Measurements from ENCODE around the gene AIRE.

Gene AIRE

DNA sequence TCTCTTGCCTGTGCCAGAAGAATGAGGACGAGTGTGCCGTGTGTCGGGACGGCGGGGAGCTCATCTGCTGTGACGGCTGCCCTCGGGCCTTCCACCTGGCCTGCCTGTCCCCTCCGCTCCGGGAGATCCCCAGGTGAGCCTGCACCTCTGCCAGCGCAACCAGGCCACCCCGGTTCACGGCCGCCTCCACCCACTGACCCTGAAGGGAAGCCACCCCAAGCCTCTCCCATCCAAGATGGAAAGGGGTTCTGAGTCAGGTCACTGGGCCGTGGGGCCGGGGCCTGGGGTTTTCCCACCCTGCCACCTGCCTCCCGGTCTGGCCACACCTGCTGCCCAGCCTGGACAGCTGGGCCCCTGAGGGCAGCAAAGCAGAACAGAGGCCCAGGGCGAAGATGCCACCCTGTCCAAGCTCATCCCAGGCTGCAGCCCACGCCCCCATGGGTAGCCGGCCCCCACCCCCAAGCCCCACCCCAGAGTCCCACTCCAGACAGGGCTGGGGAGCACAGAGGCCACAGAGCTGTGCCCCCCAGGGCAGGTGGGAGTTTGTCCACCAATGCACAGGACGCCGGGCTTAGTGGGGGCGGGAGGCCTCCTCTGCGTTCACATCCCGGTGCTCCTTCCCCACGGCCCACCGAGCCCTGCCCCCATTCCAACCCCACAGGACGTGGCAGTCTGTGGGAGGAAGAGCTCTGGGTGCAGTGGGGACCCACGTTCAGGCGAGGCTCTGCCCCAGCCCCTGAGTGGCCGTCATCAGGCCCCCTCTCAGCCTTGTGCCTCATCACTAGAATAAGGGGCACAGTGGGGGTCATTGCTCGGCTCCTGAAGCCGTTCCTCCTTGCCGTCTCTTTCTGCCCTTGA is 5.6 kb downstream of the AIRE start:
- Histone ChIP-seq H3K36me3 (ENCODE audit: insufficient read depth, low read length) (no peaks in the 10 kb centered on the region), H2AFZ (ENCODE audit: low read depth, low read length) (no peak overlapping the region), H3K4me1 (ENCODE audit: insufficient read depth, low read length) (peaks cover 15% of the 10 kb centered on the region), H3K4me3 (ENCODE audit: low read length) (no peak overlapping the region), H3K27me3 (ENCODE audit: insufficient read depth, low read length) (peaks cover 47% of the 10 kb centered on the region), H3K9me3 (ENCODE audit: low read length) (no peaks in the 10 kb centered on the region)

DNA sequence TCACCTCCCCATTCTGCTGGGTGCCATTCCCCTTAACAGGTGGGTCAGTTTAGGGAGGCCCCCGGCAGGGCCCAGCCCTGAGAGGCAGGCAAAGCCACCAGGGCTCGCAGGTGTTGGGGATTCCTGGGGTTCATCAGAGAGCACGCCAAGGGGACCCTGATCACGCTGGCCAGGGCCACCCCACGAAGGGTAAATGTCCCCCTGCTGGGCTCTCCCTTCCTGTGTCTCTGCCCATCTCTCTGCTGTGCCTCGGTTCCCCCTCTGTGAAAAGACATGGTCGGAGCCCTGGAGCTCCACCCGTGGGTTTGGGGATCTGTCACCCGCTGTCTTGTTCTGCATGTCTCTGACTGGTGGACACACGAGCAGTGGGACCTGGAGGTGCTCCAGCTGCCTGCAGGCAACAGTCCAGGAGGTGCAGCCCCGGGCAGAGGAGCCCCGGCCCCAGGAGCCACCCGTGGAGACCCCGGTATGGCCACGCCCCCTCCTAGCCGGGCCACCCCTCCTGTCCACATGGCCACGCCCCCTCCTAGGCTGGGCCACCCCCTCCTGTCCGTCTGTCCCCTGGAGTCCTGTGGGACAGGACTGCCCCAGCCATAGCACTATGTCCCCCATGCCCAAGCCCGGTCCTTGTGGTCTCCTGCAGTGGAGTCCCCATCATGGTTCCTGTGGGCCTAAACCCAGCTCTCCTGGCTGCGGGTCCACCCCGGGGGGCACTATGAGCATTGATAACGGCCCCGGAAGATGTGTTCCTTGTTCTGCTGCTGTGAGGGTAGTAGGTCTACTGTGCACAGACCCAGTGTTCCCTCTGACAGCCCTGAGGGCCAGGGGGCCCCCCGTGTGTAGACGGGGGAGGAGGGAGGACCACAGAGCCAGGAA is 6.5 kb downstream of the AIRE start:
- peaks cover 15% of the 10 kb centered on the region for H3K4me1 ChIP-seq (ENCODE audit: insufficient read depth, low read length)
- no peak overlapping the region for H2AFZ ChIP-seq (ENCODE audit: low read depth, low read length)
- H3K36me3 ChIP-seq (ENCODE audit: insufficient read depth, low read length) = no peaks in the 10 kb centered on the region
- H3K4me3 ChIP-seq (ENCODE audit: low read length) = no peak overlapping the region
- H3K27me3 ChIP-seq (ENCODE audit: insufficient read depth, low read length) = peaks cover 39% of the 10 kb centered on the region
- no peaks in the 10 kb centered on the region for H3K9me3 ChIP-seq (ENCODE audit: low read length)

DNA sequence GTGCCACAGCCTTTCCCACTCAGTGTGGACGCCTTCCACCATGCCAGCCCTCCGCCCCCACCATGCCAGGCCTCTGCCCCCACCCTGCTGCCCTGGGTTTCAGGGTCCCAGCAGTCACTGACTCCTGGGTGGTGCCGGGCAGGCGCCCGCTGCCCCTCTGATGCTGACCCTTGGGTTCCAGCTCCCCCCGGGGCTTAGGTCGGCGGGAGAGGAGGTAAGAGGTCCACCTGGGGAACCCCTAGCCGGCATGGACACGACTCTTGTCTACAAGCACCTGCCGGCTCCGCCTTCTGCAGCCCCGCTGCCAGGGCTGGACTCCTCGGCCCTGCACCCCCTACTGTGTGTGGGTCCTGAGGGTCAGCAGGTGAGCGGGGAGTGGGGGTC is 7.1 kb downstream of the AIRE start:
- H3K9me3 ChIP-seq (ENCODE audit: low read length) = no peaks in the 10 kb centered on the region
- no peak overlapping the region for H3K4me3 ChIP-seq (ENCODE audit: low read length)
- no peaks in the 10 kb centered on the region for H3K36me3 ChIP-seq (ENCODE audit: insufficient read depth, low read length)
- H3K27me3 ChIP-seq (ENCODE audit: insufficient read depth, low read length) = peaks cover 33% of the 10 kb centered on the region
- no peak overlapping the region for H2AFZ ChIP-seq (ENCODE audit: low read depth, low read length)
- H3K4me1 ChIP-seq (ENCODE audit: insufficient read depth, low read length) = peaks cover 15% of the 10 kb centered on the region

DNA sequence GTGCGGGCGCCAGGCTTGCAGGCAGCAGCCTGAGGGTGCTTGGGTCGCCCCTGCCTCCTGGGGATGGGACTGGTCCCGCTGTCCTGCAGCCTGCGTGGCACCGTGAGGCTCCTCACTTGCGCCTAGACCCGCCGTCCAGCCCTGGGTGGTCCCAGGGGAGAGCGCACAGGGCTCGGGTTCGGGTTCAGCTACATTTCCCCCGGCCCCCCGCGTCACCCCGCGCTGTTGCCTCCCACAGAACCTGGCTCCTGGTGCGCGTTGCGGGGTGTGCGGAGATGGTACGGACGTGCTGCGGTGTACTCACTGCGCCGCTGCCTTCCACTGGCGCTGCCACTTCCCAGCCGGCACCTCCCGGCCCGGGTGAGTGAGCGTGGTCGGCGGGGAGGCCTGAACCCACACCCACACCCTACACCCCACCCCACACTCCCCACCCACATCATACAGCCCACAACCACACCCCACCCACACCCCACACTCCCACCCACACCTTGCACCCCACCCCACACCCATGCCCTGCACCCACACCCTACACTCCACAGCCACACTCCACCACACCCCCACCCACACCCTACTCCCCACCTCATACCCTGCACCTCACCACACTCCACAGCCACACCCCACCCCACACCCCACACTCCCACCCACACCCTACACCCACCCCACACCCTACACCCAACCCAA is 8.0 kb downstream of the AIRE start:
- no peak overlapping the region for H2AFZ ChIP-seq (ENCODE audit: low read depth, low read length)
- no peaks in the 10 kb centered on the region for H3K9me3 ChIP-seq (ENCODE audit: low read length)
- peaks cover 15% of the 10 kb centered on the region for H3K4me1 ChIP-seq (ENCODE audit: insufficient read depth, low read length)
- H3K27me3 ChIP-seq (ENCODE audit: insufficient read depth, low read length) = peaks cover 25% of the 10 kb centered on the region
- no peak overlapping the region for H3K4me3 ChIP-seq (ENCODE audit: low read length)
- no peaks in the 10 kb centered on the region for H3K36me3 ChIP-seq (ENCODE audit: insufficient read depth, low read length)

DNA sequence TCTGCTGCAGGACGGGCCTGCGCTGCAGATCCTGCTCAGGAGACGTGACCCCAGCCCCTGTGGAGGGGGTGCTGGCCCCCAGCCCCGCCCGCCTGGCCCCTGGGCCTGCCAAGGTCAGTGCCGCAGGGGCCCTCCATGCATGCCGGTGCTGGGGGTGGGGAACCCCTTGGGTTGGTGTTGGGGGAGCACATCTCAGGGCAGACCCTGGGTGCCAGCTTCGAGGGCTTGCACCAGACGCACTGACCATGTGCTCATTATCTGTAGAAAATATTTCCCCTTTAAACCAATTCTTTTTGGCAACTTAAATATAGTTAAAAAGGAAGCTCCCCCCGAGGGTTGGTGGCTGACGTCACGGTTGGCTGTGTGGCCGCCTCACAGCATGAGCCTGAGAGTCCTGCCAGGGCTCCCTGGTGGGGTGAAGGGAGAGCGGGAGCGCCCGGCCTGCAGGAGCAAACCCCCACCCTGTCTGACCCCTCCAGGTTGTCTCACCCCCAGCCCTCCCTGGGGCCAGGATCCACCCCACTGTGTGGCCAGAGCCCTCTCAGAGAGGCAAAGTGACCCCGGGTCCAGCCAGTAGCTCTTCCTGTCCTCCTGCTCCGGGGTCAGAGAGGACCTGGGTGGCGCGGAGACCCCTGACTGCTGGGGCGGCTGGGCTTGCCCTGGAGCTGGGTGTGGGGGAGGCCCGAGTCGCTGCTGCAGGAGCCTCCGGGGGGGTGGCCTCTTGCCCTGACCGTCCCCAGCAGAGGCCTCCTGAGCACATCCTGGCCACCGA is 8.9 kb downstream of the AIRE start:
- H3K9me3 ChIP-seq (ENCODE audit: low read length) = no peaks in the 10 kb centered on the region
- peaks cover 20% of the 10 kb centered on the region for H3K4me1 ChIP-seq (ENCODE audit: insufficient read depth, low read length)
- H3K27me3 ChIP-seq (ENCODE audit: insufficient read depth, low read length) = peaks cover 17% of the 10 kb centered on the region
- no peak overlapping the region for H3K4me3 ChIP-seq (ENCODE audit: low read length)
- H3K36me3 ChIP-seq (ENCODE audit: insufficient read depth, low read length) = no peaks in the 10 kb centered on the region
- H2AFZ ChIP-seq (ENCODE audit: low read depth, low read length) = no peak overlapping the region

DNA sequence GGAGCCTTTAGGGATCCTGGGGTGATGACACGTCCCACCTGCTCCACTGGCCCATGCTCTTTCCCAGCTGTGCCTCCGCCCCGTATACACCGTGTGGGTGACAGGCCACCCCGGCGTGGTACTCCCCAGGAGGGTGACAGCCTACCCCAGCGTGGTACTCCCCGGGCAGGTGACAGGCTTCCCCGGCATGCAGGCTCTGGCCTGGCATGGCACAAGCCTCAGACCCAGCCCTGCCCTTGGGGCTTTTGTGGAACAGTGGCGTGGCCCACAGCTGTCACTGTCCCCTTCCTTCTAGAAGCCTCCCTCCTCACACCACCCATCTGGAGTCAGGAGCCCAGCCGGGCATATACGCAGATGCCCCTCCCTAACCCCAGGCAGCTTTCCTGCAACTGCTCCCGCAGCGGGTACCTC is 9.5 kb downstream of the AIRE start:
- H3K4me1 ChIP-seq (ENCODE audit: insufficient read depth, low read length) = peaks cover 20% of the 10 kb centered on the region
- no peaks in the 10 kb centered on the region for H3K9me3 ChIP-seq (ENCODE audit: low read length)
- H3K36me3 ChIP-seq (ENCODE audit: insufficient read depth, low read length) = no peaks in the 10 kb centered on the region

DNA sequence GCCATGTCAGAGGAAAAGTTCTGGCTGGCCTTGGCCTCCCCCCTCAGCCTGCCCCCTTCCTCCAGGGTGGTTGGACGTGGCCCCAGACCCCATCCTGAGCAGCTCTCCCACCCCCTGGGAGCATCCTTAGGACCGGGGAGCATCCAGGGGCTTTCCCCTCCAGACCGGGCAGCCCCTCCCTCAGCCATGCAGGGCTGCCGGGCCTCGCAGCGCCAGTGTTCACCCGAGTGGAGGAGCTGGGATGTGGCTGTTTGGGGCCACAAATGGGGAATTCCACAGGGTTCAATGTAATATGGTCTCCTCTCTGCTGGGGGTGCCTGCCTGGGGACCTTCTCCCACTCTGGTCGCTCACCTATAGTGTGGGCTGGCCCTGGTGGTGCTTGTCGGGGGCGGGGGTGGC is 10.0 kb downstream of the AIRE start:
- H2AFZ ChIP-seq (ENCODE audit: low read depth, low read length) = no peak overlapping the region
- no peaks in the 10 kb centered on the region for H3K9me3 ChIP-seq (ENCODE audit: low read length)
- H3K4me3 ChIP-seq (ENCODE audit: low read length) = no peak overlapping the region
- H3K27me3 ChIP-seq (ENCODE audit: insufficient read depth, low read length) = peaks cover 11% of the 10 kb centered on the region
- peaks cover 21% of the 10 kb centered on the region for H3K4me1 ChIP-seq (ENCODE audit: insufficient read depth, low read length)
- H3K36me3 ChIP-seq (ENCODE audit: insufficient read depth, low read length) = no peaks in the 10 kb centered on the region

More for the DNA sequence above, 9.5 kb downstream of the AIRE start:
- Histone ChIP-seq H2AFZ (ENCODE audit: low read depth, low read length) (no peak overlapping the region), H3K27me3 (ENCODE audit: insufficient read depth, low read length) (peaks cover 16% of the 10 kb centered on the region), H3K4me3 (ENCODE audit: low read length) (no peak overlapping the region)

DNA sequence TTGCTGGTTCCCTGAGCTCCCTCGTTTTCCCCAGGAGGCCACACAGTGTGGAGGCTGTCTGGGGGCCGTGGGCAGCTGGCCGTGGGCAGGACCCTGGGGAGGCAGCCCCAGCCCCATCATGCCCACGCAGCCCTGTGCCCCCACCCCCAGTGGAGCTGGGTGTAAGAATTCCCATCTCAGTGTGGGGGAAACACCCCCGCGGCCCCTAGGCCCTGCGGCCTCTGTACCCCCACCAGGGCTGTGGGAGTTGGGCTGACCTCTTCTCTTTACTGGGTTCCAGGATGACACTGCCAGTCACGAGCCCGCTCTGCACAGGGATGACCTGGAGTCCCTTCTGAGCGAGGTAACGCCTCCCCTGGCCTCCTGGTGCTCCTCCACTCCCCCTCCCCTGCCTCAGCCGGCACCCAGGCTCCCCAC is 10.4 kb downstream of the AIRE start:
- Histone ChIP-seq H3K27me3 (ENCODE audit: insufficient read depth, low read length) (peaks cover 6% of the 10 kb centered on the region), H3K36me3 (ENCODE audit: insufficient read depth, low read length) (no peaks in the 10 kb centered on the region), H2AFZ (ENCODE audit: low read depth, low read length) (no peak overlapping the region), H3K9me3 (ENCODE audit: low read length) (no peaks in the 10 kb centered on the region), H3K4me3 (ENCODE audit: low read length) (no peak overlapping the region), H3K4me1 (ENCODE audit: insufficient read depth, low read length) (peaks cover 26% of the 10 kb centered on the region)

DNA sequence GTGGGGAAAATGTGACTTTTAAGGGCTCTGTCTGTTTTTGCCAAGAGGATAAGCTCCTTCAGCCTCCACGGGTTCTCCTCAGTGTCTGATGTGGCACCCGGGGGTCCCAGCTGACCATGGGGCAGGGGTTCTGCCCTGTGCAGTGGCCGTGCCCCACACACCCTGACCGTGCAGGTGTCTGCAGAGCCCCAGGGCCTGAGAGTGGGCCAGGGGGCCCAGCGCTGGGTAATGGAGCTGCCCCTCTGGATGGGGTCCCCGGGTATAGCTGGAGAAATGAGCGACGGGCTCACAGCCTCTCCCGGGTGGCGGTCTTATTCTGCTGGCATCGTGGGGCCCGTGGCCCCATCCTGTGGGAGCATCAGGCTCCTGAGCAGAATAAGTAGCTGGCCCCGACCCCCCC is 11.2 kb downstream of the AIRE start:
- Histone ChIP-seq H3K27me3 (ENCODE audit: insufficient read depth, low read length) (peaks cover 5% of the 10 kb centered on the region), H3K9me3 (ENCODE audit: low read length) (no peaks in the 10 kb centered on the region), H2AFZ (ENCODE audit: low read depth, low read length) (no peak overlapping the region), H3K4me3 (ENCODE audit: low read length) (no peak overlapping the region), H3K4me1 (ENCODE audit: insufficient read depth, low read length) (peaks cover 30% of the 10 kb centered on the region), H3K36me3 (ENCODE audit: insufficient read depth, low read length) (no peaks in the 10 kb centered on the region)

DNA sequence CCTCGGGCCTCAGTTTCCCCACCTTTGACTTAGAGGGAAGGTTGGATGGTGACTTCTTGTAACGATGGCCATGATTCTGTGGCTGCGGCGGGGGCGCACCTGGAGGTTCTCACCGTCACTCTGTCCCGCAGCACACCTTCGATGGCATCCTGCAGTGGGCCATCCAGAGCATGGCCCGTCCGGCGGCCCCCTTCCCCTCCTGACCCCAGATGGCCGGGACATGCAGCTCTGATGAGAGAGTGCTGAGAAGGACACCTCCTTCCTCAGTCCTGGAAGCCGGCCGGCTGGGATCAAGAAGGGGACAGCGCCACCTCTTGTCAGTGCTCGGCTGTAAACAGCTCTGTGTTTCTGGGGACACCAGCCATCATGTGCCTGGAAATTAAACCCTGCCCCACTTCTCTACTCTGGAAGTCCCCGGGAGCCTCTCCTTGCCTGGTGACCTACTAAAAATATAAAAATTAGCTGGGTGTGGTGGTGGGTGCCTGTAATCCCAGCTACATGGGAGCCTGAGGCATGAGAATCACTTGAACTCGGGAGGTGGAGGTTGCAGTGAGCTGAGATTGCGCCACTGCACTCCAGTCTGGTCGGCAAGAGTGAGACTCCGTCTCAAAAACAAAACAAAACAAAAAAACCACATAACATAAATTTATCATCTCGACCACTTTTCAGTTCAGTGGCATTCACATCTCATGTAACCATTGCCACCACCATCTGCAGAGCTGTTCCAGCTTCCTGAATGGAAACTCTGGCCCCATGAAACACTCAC is 12.0 kb downstream of the AIRE start:
- no peaks in the 10 kb centered on the region for H3K9me3 ChIP-seq (ENCODE audit: low read length)
- no peak overlapping the region for H3K4me3 ChIP-seq (ENCODE audit: low read length)
- no peak overlapping the region for H2AFZ ChIP-seq (ENCODE audit: low read depth, low read length)
- H3K4me1 ChIP-seq (ENCODE audit: insufficient read depth, low read length) = peaks cover 30% of the 10 kb centered on the region
- H3K36me3 ChIP-seq (ENCODE audit: insufficient read depth, low read length) = no peaks in the 10 kb centered on the region
- peaks cover 5% of the 10 kb centered on the region for H3K27me3 ChIP-seq (ENCODE audit: insufficient read depth, low read length)

DNA sequence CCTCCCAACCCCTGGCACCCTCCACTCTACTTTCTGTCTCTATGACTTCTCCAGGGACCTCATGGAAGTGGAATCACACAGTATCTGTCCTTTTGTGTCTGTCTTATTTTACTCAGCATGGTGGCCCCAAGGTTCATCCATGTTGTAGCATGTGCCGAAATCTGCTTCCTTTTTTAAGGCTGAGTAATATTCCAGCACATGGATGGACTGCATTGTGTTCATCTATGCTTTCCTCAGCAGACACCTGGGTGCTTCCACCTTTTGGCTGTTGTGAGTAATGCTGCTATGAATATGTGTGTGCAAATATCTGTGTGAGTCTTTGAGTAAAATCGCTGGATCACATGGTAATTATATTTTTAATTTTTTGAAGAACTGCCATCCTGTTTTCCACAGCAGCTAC is 12.6 kb downstream of the AIRE start:
- Histone ChIP-seq H3K4me3 (ENCODE audit: low read length) (no peak overlapping the region), H3K4me1 (ENCODE audit: insufficient read depth, low read length) (peaks cover 30% of the 10 kb centered on the region), H3K9me3 (ENCODE audit: low read length) (no peaks in the 10 kb centered on the region), H3K36me3 (ENCODE audit: insufficient read depth, low read length) (no peaks in the 10 kb centered on the region), H3K27me3 (ENCODE audit: insufficient read depth, low read length) (peaks cover 5% of the 10 kb centered on the region), H2AFZ (ENCODE audit: low read depth, low read length) (no peak overlapping the region)

DNA sequence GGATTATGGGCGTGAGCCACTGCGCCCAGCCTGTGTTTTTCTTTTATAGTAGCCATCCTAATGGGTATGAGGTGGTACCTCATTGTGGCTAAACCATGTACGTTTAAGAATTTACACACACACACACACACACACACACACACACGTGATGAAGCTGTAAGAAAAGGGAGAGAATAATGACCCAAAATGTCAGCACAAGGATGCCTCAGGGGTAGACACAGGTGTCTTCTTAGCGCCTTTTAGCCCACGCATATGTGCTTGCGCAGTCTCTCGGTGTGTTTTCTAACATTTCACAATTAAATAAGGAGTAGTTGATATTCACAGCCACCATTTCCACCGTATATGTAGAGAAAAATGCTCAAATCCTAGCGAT is 13.4 kb downstream of the AIRE start:
- peak overlapping the region; percentile 63 for H3K4me3 ChIP-seq (ENCODE audit: low read length)
- peaks cover 5% of the 10 kb centered on the region for H3K27me3 ChIP-seq (ENCODE audit: insufficient read depth, low read length)
- peaks cover 38% of the 10 kb centered on the region for H3K4me1 ChIP-seq (ENCODE audit: insufficient read depth, low read length)
- H3K9me3 ChIP-seq (ENCODE audit: low read length) = no peaks in the 10 kb centered on the region
- no peaks in the 10 kb centered on the region for H3K36me3 ChIP-seq (ENCODE audit: insufficient read depth, low read length)
- H2AFZ ChIP-seq (ENCODE audit: low read depth, low read length) = peak overlapping the region; percentile 81
